Left lobe of liver (tissue), 2 donors: ENCODE measurements around the gene SMOC2. TPM values are rescaled to one million over a fixed set of nuclear protein-coding genes. Genes with fewer than 3 reads are reported as not detected.

Experiments used
- ATAC-seq: fragments of 200-7000 bp; cut with Tn5 transposase; one replicate; pipeline ENCODE4 v1.9.1; 2020; ENCODE audit warnings: mild to moderate bottlenecking, moderate library complexity
- DNase-seq: peaks from one replicate; pipeline ENCODE4 v3.0.0-alpha.2; 2020; ENCODE audit warnings: low spot score
- total RNA-seq: library from RNA; stranded (reverse); gene quantifications from one replicate; pipeline ENCODE4 v1.2.1, GENCODE V29; 2021
- donor health status: DM: no; HTN: no; CAD: no; lungs with moderate emphysema.
- donor health status: DM: no; HTN: yes; CAD: no.

SMOC2 gene
- total RNA-seq, 1 donor from 2014 or later, result 0.68 TPM

DNA sequence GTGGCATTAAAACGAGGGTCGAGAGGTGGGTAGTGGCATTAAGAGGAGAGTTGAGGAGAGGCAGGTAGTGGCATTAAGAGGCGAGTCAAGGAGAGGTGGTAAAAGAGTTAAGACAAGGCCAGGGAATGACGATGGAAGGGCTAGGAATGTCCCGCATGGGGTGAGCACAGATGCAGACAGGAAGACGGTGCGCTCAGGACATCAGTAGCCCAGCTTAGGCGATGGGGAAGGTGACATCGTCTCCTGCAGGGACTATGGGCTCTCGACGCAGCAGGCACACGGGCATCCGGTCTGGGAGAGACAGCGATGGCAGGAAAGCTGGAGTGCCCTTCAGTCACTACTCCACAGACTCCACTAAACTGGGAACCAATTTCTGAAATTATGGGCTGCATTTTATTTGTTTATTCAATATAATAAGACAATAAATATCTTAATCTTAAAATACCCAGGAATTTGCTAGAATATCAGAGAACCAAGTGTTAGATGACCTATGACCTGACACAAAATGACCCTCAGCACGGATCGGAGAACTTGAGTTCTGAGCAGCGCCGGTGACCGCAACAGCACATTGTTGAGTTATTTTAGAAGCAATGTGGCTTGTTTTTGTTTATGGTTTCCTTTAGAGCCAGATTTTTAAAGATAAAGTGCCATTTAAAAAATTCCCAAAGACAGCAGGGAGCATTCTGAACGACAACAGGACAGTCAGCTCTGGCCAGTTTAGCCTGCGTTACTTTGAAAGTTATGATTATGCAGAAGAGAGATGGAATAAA is 177.7 kb downstream of the SMOC2 start:
- ATAC-seq, result no peak
- DNase-seq, result no peak

DNA sequence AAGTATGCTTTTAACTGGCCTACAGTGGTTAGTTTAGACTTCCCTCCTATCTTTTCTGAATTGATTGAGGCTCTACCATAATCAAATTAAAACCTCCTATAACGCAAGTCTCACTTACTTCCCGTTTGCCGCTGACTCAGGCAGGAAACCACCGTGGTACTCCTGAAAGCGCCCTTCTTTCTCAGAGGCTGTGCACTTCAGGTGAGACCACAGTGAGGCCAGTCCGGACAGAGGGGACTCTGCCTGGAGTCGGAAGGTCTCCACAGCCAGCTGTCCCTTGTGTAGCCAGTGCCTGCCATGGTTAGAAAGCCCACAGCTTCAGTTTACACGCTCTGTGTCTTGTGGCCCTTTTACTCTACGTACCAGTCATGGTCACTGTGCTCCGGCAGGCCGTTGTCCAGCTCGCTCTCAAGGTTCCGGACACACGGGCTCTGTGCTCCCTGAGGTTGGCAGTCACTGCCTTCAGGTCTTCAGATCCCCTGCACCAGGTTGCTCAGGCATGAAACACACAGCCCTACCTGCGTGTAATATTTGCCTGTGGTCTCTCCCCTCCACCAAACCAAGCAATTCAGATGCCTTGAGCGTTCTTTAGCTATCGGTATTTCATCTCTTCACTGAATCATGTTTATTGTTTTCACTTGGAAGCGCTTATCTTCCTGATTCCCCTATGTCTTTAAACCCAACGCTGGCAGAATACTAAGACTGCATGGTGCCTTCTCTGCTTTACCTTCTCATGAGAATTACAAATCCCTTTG is 178.8 kb downstream of the SMOC2 start:
- DNase-seq (no peak), ATAC-seq (no peak)

DNA sequence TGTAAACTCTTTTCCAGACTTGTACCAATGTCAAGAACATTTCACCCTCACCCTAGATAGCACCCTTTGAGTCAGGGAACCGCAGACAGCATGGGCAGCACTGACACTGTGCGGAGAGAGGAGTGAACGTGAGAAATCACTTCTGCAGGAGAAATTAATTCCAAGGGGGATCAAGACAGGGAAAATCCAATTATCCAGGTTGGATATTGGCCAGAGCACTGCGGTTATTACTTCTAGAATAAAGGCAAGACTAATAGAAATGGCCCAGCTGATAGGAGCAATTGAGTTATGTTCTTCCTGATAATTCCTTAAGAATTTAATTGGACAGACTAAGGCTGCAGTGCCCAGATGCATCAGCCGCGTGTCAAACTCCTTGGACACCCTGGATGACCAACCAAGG is 179.6 kb downstream of the SMOC2 start:
- ATAC-seq (no peak), DNase-seq (no peak)

DNA sequence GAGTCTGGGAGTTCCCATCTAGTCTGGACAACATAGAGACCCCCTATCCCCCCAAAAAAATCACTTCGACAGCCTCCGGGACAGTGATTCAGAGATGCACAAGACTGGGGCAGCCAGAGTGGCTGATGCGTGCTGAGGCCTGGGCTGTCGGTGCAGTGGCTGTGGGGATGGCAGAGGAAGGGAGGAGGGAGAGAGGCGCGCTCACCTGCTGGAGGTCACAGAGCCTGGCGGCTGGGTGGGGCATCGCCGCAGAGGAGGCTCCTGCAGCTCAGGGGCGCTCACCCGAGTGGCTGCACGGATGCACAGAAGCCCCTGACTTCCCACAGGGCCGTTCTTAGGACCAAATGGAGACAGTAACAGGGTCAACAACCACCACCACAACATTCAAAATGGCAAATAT is 182.8 kb downstream of the SMOC2 start:
- no peak for DNase-seq

DNA sequence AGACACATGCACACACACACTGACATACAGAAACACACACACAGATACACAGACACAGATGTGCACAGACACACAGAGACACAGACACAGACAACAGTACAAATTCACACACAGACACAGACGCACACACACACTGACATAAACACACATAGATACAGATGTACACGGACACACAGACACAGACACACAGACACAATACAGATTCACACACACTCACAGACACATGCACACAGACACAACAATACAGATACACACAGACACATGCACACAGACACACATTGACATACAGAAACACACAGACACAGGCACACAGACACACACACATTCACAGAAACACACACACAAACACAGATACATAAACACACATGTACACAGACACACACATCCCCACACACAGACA is 183.6 kb downstream of the SMOC2 start:
- ATAC-seq, result no peak
- no peak for DNase-seq

More for the DNA sequence above, 182.8 kb downstream of the SMOC2 start:
- no peak for ATAC-seq

DNA sequence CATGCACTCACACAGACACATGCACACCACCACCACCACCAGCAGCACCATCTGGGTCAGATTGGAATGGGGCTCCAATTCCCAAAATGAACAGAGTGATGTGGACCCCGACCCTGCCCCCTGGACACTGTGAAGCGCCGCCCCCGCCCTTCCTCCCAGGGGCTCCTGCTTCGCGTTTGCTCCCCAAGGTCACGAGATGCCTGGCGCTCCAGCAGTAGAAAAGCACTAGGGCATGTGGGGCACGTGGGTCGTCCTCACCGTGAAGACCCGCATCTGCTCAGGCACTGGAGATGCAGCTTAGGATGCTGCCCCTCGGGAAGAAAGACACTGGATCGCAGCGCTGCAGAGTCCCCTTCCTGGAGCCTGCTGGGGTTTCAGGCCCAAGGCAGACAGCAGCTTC is 184.0 kb downstream of the SMOC2 start:
- no peak for DNase-seq
- ATAC-seq, result no peak

DNA sequence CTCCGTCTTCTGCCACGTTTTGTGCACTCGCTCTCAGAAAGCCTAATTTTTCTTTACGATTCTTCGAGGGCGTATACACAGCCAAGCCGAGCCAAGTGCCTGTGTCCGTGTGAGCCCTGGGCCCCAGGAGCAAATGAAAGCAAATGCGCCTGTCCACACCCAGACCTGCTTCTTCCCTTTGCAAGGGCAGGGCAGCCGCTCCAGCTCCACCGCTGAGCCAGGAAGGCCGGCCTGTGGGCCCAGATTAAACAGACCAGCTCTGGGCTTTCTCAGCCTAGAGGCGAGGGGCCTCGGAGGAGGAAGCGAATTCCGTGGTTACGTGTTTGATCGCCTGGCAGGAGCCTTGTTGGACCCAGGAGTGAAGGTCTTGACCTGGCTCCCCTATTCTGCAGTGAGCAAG is 184.6 kb downstream of the SMOC2 start:
- ATAC-seq (no peak), DNase-seq (no peak)

DNA sequence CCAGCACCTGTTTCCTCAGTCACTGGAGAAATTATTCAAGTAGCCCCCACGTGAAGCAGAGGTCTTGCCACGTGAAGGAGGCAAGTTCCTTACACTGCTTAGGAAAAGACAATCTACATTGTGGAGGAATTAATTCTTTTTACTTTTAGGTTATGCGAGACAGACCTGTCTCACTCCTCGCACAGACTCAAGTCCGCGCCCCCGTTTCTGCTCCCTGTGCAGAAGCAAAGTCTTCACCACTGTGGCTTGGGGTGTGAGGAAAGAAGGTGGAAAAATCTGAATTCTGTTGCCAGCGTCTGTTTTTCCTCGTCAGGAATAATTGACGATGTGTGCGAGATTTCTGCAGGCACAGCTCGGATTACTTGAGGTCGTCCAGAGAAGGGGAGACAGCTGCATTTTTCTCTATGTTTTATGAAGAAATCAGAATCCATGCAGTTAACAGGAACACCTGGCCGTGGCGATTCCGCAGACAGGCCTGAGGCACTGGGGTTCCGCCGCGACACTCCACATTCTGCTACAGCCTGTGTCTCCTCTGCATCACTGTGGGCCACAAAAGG is 185.1 kb downstream of the SMOC2 start:
- ATAC-seq (no peak), DNase-seq (no peak)

DNA sequence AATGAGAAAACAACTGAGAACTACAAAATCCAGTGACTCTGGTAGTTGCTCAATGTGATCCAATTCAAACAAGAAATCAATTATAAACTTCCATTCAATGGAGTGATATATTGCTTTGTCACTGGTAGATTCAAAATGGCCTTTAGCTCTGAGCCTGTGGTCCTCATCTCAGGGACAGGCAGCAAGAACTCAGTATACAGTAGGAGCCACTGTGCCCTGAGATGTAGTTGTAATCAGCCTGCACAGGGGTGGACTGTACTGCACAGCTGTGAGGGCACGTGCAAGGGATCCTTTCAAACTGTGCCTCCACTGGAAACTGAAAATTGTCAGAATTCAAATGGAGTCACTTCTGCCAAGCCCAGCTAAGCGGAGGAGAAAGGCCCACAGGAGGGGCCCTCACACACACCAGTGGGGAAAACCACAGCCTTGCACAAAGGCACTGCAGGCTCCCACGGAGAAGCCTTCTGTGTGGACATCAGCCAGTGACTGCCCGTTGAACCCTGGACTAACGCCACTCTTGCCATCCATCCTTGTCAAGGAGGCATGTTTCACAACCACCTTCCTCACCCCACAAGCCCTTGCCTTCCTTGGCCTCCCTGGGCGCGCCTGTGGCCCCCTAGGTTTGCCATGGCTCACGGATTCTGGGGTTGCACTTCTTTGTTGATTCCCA is 186.7 kb downstream of the SMOC2 start:
- ATAC-seq (no peak), DNase-seq (no peak)

DNA sequence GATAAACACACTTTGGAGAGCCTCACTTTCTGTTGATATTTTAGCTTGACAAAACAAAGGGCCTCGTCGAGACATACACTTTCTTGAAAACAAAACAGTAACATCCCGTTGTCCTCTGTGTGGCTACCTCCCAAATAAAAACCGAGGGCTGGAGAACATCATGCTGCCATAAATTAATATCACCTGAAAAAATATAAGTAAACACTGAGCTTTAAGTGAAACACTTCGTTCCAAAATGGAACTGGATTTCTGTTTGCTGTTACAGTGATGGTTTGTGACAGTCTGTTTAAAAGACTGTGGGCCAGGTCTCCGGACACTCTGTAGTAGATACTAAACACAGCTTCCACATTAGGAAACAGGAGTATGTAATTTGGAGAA is 187.2 kb downstream of the SMOC2 start:
- no peak for DNase-seq
- no peak for ATAC-seq

DNA sequence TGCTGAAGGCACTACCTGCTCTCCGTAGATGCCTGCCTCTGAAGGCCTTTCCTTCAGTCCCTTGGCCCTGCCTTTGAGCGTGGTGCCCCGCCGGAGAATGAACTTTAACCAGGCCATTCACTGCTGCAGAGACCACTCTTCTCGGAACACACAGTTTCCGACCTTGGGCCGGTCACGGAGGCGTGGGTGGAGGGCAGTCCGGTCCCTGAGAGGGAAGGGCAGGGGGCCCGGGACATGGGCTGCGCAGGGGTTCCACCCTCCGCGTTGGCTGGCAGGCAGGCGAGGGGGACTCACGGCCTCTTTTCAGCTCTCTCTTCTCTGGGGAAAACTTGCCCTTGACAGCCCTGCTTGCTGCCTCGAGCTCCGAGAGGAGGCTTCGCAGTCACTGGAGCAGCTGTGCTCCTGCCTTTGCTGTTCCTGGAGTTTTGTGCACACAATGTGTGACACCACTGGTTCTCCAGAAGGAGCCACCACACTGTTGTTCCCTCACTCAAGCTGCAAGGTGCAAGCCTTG is 187.8 kb downstream of the SMOC2 start:
- no peak for ATAC-seq

DNA sequence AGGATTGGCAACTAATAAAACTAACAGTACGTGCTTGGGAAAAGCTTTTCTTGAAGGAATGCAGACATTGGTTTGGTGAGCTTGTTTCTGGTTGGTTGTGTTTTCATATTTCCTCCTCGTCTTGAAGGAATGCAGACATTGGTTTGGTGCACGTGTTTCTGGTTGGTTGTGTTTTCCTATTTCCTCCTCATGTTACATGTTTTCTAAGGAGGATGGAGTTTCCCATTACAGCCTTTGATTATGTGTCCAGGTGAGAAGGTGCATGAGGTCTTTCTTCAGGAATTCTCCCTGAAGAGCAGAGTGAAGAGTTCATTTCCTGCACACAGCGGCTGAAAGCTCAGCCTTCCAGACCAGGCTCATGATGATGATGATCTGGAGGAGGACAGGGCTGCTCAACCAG is 190.6 kb downstream of the SMOC2 start:
- no peak for ATAC-seq
- no peak for DNase-seq

More for the DNA sequence above, 187.8 kb downstream of the SMOC2 start:
- no peak for DNase-seq

DNA sequence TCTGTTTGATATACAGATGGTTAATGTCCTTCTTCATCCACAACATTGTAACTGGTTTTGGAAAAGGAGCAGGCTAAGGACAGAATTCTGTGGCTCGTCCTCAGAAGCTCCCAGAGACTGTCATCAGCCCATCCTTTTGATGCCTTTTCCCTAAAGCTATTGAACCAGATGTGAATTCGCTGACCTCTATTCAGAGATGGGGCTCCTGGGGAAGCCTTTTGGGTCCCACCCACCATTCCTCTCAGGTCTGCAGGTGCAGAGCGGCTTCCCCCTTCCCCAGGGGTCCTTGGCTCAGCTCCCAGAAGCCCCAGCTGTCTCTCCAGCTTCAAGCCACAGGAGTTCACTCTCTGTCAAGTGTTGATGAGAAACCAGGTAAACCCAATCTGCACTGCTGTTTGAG is 191.7 kb downstream of the SMOC2 start:
- DNase-seq (no peak), ATAC-seq (no peak)

DNA sequence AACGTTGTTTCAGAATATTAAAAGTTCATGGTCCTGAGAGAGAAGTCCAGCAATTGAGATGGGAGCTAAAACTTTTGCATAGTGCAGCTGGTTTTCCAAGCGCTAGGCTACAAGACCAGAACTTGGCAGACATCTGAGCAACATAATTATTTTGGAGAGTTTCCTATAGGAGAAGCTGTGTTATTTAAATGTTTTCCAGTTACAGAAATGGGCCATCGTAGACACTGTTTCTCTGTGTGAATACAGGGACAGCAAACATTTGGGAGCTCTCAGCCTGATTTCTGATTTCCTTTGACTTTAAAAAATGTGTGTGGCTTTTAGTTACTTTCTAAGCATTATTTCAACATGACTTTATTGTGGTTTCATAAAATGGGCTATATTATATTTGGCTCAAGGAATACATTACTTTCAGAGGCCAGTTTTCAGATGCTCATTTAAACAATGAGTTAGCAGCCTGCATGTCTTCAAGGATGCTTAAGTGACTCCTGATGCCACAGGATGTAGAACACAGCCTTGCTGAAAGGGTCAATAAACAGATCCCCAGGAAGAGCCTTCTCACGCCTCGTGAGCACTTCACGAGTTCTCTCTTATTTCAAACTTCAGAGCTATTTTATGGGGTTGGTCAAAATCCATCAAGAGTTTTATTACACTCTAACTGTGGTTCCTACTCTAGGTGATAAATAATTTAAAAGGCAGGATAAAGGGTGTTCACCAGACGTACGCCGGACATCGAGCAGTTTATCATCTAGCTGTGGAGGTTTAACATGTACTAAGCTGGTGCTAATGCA is 193.8 kb downstream of the SMOC2 start:
- ATAC-seq (no peak), DNase-seq (no peak)

DNA sequence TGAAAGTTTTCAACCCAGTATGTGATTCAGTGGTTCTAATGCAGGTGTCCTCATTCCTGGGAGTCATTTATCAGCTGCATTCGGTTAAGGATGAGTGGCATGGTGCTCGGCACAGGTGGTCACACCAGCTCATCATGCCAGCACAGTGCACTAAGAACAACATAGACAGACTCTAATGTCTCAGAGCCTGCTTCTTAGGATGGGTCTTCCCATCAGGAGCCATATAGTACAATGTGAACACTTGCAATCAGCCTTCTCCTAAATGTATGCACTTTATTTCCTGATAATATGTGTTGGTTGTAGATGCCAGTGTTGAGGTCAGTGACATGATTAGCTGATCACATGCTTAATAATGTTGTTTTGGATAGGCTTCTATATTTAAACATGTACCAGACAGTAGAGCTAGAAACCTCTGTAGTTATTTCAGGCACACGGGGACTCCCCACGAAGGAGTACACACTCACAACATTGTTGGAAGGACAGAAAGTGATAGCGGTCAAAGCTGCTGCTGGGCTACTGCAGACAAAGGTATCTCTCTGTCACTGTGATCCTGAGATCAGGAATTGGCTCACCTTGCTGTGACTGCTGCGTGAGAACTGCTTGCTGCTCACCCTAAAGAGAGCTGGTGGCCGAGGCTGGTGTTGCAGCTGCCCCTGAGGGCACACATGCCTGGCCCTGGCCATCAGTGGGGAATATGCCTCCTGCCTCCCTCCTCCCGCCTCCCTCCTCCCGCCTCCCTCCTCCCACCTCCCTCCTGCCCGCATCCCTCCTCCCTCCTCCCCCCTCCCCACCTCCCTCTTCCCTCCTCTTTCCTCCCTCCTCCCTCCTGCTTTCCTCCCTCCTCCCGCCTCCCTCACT is 195.4 kb downstream of the SMOC2 start:
- DNase-seq (no peak), ATAC-seq (no peak)

DNA sequence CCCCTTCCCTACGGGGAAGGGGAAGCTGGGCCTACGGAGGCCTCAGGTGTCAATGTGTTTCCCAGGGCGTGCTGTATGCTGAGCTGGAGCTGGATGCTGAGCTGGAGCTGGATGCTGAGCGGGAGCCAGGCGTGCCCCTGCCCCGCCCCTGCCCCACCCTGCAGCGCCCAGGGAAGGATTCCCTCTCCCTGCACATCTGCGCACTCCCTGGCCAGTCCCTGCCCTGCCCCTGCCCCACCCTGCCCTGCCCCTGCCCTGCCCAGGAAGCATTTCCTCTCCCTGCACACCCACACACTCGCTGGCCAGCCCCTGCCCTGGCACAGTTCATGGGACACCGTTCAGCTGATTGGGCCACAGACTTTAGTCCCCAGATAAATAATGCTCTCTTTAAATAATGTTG is 196.8 kb downstream of the SMOC2 start:
- ATAC-seq, result no peak

DNA sequence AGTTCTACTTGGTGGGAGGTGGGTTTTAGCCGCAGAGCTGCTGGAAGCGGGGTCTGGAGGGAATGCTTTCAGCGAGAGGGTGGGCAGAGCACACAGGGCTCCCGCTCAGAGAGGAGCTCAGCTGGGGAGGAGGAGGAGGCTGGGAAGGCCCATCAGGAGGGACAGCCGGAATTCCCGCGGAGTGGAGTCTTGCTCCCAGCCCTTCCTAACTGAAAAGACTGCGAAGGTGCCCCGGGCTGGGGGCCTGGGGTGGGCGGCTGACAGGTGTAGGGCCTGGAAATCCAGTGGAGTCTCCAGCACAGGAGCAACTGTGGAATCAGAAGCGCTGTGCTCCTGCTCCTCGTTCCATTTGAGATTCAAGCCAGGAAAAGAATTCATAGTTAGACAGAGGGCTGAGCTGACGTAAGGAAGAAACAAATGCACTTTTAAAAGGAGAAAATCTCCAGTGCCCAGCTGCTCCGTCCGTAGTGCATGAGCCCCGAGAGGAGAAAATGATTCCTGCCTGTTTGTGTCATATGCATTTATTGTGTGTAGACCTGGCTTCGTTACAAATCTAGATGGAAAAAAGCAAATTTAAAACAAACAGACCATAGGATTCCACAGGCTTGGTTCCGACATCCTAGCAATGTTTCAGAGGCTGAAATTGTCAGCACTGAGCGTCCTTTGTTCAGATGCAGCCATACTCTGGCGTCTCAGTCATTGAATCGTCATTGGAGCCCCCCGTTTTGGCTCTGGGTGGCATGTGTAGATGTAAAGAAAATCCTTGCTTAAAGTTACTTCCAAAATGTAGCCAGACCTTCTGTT is 197.7 kb downstream of the SMOC2 start:
- DNase-seq (no peak), ATAC-seq (no peak)

More for the DNA sequence above, 196.8 kb downstream of the SMOC2 start:
- DNase-seq, result no peak

DNA sequence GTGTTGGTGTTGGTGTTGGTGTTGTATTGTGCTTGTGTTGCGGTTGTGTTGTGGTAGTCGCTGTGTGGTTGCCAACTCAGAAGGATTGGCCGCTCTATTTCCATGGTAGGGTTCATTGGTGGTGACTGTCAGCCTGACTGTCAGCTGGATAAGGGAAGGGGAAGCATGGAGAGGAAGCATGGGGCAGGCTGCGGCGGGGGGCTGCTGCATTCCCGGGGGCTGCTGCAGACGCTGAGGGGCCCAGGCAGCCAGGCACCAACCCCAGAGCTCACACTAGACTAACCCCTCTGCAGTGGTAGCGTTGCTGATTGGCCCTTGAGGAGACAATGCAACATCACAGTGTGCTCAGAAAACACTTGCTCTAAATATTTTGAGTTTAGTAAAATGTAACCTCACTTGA is 199.2 kb downstream of the SMOC2 start:
- DNase-seq (no peak), ATAC-seq (no peak)

DNA sequence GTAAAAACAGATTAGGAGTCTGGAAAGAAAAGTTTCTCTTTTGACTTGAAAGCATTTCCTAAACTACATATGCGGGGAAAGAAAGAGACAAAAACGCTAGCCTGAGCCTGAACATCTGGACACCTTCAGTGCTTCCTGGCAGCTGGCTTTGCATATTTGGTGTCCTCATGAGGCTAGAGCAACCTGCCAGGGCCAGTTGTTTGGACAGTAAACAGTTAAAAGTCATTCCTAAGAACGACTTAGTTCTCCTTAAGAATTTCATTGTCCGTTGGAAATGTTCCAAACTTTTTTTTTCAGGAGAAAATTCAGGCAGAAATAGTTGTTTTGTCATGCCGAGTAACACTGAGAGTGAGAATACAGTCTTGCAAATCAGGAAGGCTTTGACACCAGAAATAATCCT is 199.8 kb downstream of the SMOC2 start:
- ATAC-seq, result no peak
- no peak for DNase-seq
